Adrenal gland (tissue), 5 donors: ENCODE results near the gene CPEB1.

Source experiments
- POLR2A ChIP-seq, 2 donors: fragments of 450-650 bp; IDR thresholded peaks; one replicate each; pipeline ENCODE4 v1.6.1; 2017; ENCODE audit warnings: antibody characterized with exemption in 2 of 2, mild to moderate bottlenecking in 2 of 2, moderate library complexity in 1 of 2
- TF ChIP-seq, protein P1 (sequence below), 6 experiments: fragments of 450-650 bp in 4 of 6; fragments of 200-600 bp in 2 of 6; sonication (generic) in 1 of 6; IDR thresholded peaks; 1 replicate in 5 of 6; 2 replicates in 1 of 6; pipeline versions ENCODE4 v1.5.1 to v1.8.0; 2016 to 2021; ENCODE audit warnings: antibody characterized with exemption in 6 of 6, mild to moderate bottlenecking in 2 of 6, moderate library complexity in 1 of 6
- donor health status: DM: no; HTN: no; CAD: no.

DNA sequence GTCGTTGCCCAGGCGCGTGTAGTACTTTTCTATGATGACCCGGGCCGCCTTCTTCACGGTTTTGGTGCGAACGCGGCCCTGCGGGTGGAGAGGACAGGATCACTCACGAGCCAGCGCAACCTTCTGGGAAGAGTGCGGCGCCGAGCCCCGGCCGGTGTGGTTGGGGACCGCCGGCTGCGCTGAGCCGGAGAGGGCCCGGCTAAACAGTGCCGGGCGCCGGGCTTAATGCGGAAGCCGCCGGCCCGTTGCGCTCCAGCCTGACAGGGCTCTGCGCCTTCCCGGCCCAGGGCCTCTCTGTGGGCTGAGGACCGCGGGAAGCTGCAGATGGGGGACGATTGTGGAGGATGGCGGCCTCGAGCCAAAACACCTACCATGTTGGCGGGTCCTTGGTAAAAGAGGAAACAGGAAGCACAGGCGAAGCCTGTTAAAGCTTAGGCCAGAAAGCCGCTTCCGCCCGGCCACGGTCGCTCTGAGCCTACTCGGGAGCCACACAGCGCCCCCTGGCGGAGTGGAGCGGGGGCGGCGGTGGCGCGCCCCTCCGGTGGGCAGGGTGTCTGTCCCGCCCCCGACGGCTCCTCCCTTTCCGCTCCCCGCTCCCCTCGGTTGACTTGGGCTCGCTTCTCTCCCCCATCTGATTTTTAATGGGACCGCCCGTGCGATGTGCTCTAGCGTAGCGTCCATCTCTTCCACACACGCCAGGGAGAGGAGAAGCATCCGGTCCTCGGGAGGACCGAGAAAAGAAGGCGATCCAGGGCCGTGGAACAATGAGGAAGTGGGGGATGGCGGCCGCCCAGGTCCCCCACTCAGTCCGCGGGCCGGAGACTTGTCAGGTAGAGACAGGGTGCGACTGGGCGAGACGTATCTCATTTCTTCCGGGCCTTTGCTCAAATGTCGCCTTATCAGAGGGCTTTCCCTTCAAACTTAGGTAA is 106.8 kb downstream of the CPEB1 start, which contains the start of gene RPS17:
- TF ChIP-seq, protein P1, sequence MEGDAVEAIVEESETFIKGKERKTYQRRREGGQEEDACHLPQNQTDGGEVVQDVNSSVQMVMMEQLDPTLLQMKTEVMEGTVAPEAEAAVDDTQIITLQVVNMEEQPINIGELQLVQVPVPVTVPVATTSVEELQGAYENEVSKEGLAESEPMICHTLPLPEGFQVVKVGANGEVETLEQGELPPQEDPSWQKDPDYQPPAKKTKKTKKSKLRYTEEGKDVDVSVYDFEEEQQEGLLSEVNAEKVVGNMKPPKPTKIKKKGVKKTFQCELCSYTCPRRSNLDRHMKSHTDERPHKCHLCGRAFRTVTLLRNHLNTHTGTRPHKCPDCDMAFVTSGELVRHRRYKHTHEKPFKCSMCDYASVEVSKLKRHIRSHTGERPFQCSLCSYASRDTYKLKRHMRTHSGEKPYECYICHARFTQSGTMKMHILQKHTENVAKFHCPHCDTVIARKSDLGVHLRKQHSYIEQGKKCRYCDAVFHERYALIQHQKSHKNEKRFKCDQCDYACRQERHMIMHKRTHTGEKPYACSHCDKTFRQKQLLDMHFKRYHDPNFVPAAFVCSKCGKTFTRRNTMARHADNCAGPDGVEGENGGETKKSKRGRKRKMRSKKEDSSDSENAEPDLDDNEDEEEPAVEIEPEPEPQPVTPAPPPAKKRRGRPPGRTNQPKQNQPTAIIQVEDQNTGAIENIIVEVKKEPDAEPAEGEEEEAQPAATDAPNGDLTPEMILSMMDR (IDR thresholded peaks at IDR 0.05) = peak; percentile 95 to 100 (median 99)
- peak; percentile 75 to 94 for TF ChIP-seq POLR2A (IDR thresholded peaks at IDR 0.05)
